NK-92 treated with Interleukin-12 subunit alpha and Interleukin-12 subunit beta, amount 100 ng/mL, for 24 hours (cell line): Measurements from ENCODE around the gene TRAPPC6A.

Experiments used
- DNase-seq: peaks from one replicate; lab custom pipeline; 2025; lab: John Stamatoyannopoulos, UW

The TRAPPC6A gene

DNA sequence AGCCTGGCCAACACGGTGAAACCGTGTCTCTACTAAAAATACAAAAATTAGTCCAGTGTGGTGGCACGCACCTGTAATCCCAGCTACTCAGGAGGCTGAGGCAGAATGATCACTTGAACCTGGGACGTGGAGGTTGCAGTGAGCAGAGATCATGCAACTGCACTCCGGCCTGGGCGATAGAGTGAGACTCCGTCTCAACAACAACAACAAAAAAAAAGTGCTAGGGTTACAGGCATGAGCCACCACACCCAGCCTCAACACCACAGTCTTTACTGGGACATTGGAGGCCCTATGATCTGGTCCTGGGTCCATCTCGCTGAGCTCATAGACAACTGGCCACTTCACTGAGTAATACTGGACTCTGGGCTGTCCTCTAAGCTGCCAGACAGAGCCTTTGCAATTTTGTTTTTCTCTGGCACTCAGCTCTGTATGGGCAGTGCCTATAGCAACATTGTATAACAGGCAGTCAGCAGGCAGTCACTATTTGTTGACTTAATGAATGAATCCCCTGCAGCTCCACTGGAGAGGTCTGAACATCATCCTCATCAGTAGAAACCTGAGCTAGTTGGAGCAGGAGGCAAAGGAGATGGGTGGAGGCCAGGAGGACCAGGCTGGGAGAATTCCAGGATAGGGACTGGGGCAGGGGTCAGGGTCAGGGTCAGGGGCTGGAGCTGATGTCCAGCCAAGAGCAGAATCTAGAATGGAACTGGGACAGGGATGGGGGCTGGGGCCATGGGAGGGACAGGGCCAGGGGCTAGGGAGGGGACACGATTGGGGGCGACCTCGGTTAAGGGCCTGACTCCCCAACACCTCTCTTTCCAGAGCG, 8.7 kb upstream of the TRAPPC6A start:
- DNase-seq: no peak

DNA sequence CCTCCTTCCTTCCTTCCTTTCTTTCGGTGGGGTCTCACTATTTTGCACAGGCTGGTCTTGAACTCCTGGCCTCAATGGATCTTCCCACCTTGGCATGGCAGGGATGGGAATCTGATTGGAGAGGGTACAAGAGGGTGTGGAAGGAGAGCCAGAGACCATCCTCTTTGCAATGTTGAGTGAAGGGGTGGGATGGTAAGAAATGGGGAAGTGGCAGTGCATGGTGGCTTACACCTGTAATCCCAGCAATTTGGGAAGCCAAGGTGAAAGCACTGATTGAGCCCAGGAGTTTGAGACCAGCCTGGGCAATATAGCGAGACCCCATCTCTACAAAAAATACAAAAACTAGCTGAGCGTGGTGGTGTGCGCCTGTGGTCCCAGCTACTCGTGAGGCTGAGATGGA, 6.1 kb upstream of the TRAPPC6A start:
- no peak for DNase-seq

DNA sequence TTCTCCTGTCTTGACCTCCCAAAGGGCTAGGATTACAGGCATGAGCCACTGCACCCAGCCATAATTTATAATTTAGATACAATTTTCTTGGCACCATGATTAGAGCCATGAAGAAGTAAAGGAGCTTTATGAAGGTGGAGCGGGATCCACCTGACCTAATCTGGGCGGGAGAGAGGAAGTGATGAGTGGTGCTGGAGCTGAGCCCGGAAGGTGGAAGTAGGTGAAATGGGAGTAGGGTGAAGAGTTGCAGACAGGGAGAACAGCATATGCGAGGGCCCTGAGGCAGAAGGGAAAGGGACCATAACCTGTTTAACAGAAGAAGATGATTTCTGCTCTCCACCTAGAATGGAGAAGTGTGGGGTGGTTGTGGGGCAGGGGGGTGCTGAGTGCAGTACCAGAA, 4.7 kb upstream of the TRAPPC6A start:
- no peak for DNase-seq

DNA sequence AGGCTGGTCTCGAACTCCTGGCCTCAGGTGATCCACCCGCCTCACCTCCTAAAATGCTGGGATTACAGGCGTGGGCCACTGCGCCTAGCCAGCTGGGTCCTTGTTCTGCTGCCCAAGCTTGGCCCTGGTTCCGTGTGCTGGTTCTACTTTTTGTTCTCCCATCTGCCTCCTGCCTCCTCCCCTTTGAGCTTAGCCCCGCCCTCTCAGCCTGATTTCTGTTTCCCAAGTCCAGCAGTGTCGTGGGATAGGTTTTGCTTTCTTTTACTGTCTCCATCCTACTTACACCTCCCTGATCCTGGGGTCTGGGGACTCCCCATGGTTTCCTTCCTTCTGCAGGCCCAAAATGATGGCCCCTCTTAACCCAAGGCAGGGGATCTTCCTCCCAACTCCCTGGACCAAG, 2.9 kb upstream of the TRAPPC6A start:
- DNase-seq: no peak

DNA sequence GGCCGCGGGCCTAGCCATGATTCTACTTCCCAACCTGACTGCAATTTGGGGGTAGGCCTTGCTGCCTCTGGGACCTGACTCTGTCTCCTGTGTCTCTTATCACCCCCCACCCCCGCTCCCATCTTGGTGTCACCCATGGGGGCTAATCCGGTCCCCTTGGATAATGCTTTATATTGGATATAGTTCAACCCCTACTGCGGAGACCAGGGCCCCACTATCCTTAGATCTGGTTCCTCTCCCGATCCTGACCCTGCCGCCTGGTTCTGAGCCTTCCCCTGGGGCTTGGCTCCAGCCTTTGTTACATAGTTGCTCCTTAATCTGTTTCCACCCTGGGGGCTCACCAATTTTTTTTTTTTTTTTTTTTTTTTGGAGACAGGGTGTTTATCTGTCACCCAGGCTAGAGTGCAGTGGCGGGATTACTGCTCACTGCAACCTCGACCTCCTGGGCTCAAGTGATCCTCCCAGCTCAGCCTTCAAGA, 1.9 kb upstream of the TRAPPC6A start:
- DNase-seq: no peak

DNA sequence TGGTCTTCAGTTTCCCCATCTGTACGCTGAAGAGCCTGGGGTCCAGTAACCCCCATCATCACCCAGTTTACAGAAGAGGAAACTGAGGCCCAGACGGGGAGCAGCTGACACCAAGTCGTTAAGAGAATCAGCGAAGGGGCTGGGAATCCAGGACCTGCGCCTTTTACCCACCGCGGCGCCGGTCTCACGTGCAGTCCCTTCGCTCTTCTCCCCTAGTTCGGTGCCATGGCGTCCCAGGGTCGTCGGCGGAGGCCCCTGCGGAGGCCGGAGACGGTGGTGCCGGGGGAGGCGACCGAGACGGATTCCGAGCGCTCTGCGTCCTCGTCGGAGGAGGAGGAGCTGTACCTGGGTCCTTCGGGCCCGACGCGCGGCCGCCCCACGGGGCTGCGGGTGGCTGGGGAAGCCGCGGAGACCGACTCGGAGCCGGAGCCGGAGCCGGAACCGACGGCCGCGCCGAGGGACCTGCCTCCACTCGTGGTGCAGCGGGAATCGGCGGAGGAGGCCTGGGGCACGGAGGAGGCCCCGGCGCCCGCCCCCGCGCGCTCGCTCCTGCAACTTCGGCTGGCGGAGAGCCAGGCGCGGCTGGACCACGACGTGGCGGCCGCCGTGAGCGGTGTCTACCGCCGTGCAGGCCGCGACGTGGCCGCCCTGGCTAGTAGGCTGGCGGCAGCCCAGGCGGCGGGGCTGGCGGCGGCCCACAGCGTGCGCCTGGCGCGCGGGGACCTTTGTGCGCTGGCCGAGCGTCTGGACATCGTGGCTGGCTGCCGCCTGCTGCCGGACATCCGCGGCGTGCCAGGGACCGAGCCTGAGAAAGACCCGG, 1.2 kb upstream of the TRAPPC6A start:
- DNase-seq: no peak

DNA sequence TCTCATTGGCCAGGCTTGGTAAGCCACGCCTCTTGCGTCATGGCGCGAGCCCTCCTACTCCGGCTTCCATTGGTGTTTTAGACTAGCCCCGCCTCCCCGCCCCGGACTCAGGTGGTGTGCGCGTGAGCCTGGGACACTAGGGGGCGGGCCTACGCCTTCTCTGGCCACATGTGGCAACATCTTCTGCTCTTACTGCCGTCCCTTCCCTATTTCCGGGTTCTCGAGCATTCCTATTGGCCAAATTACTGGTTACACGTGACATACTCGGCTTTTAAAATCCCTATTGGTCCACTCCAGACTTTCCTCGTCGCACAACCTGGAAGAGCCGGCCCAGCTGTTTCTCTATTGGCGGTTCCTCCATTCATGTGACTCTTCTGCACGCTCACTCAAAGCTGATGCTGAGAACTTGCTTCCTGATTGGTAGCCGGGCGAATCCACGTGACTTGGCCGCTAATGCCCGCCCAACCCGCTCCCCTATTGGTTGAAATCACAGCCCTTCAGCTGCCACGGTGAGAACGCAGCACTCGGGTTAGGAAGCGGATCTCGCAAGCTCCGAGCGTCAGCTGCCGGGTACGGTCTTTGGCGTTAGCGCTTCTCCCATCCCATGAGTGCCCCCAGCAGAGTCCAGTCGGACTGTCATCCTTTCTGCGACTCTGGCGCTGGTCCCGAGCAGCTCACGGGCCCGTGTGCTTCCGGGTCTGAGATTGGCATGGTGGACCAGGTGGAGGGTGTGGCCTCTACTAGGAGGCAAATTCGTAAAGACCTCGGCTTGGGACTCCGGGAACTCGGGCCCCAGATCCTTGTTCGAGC, 430 bp upstream of the TRAPPC6A start, which contains the start of gene BLOC1S3:
BLOC1S3 (plus strand) TSS at position 523 of the 810 bp plus-strand sequence. CDS start 513 bp downstream, outside the sequence.
- peak; percentile 99 for DNase-seq

DNA sequence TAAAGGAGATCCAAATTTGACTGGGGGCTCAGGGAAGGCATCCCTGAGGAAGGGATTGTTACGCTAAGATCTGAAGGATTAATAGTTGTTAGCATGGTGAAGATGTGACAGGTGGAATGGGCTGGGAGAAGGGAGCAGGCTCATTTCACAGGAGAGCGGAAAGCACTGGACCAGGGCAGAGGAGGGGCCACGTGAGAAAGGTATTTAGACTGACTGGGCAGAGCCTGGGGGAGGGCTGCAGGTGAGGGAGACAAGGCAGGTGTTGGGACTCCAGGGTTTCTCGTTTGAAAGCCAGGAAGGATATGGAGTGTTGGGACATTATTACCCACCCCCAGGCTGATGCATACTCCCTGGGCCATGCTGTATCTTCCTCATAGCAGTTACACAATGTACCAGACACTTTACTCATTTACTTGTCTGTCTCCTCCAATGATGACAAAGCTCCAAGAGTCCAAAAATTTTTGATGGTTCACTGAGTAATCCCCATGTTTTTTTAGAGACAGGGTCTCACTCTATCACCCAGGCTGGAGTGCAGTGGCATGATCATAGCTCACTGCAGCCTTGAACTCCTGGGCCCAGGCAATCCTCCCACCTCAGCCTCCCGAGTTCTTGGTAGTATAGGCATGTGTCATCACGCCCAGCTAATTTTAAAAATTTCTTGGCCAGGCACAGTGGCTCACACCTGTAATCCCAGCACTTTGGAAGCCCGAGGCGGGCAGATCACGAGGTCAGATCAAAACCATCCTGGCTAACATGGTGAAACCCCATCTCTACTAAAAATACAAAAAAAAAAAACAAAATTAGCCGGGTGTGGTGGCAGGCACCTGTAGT, 2.3 kb downstream of the TRAPPC6A start:
- DNase-seq: no peak

DNA sequence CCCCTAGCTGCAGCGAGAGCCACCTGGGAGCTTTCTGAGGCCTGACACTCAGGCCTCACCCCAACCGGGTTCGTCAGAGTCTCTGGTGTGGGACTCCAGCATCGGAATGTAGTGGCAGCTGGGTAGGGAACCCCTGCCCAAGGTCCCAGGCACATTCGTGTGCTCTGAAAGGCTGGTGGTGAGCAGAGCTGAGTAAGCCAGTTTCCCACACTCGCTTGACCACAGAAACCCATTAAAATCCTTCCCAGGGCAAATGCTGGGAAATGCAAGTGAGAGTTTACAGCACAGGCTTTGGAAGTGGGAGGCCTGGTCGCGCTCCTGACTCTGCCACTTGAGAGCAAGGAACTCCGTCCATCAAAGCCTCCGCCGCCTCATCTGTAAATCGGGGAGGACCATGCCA, 4.2 kb downstream of the TRAPPC6A start:
- DNase-seq: no peak

DNA sequence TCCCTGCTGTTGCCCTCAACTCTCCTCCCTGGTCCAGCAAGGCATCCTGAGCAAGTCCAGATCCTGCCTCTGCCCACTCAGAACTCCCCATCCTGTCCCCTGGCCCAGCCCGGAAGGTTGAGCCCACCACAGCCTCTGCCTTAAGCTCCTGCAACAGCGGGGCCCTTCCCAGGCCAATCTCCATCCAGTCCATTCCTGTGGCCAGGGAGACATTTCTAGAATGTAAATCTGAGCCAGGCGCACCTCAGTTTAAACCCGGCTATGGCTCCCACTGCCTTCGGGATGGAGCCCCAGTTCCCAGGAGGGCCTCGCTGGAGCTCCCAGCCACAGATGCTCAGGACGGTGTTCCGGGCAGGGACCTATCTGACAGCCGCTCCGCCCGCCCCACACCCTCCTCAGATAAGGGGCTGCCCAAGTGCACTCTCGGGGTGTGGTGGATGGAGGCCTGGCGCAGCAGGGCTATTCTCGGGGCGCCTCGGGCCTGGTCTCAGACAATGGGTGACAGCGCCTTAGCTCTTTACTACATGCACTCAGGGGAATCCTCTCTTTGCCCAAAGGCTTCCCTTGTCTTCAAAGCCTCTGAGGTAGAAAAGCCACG, 5.3 kb downstream of the TRAPPC6A start:
- DNase-seq: no peak

DNA sequence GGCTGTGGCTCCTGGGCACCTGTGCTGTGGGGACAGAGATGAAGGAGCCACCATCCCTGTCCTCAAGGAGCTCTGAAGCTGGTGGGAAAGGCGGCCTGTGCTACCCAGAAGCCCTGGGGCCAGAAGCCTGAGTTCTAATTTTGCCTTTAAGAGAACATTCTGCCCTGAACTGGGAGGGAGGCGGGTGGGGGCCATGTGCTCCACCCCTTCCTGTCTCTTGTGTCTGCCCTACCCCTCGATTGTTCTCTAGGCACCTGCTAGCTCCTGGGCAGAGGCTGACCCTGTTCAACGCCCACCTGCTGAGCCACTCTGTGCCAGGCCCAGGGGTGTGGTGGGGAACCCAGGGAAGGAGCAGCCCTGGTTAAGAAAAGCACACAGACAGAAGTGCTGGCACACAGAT, 5.9 kb downstream of the TRAPPC6A start:
- DNase-seq: no peak

DNA sequence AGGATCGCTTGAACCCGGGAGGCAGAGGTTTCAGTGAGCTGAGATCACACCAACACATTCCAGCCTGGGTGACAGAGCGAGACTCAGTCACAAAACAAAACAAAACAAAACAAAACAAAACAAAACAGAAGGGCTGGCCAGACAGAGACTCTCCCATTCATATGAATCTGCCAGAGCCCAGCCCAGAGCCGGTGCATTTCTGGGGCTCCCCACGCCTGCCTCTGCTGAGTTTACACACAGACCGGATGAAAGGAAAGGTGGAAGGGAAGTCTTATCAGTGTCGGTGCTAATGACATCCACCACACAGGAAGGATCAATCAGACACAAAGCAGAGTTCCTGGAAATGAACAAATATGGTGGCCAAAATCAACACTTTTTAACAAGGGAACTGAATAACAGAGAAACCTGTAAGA, 6.8 kb downstream of the TRAPPC6A start:
- no peak for DNase-seq

DNA sequence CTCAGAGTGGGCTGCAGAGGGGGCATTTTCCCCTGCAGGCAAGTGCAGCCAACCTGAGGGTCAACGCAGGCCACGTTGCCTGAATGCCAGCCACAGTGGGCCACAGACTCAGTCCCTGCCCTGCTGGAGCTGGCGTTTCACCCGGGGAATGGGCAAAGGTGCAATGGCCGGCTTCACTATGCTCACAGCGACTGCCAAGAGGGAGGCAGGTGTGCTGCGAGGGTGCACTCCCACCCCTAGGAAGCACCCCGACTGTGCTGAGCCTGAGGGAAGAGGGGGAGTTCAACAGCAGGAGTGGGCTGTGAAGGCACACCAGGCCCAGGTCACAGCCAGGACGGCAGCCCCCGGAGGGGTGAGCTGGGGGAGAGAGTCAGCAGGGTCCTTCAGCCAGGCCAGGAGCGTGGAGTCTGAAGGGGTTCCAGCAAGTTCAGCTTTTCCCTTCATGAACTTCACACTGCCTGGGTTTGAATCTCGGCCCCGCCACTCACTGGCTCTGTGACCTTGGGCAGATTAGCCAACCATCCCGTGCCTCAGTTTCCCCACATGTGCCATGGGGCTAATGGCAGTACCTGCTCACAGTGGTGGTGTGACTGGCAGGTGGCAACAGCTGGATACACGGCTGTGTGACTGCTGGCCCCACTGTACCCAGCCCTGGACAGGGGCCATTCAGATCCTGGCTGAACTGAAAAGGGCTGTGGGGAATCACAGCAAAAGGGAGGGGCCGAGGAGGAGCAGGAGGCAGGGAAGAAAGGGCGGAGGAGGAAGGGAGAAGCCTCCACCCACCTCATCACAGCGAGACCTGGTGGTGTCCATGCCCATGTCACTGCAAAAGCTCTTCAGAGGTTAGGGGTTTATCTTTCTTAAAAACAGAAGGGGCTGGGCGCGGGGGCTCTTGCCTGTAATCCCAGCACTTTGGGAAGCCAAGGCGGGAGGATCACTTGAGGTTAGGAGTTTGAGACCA, 7.6 kb downstream of the TRAPPC6A start:
- DNase-seq: no peak

DNA sequence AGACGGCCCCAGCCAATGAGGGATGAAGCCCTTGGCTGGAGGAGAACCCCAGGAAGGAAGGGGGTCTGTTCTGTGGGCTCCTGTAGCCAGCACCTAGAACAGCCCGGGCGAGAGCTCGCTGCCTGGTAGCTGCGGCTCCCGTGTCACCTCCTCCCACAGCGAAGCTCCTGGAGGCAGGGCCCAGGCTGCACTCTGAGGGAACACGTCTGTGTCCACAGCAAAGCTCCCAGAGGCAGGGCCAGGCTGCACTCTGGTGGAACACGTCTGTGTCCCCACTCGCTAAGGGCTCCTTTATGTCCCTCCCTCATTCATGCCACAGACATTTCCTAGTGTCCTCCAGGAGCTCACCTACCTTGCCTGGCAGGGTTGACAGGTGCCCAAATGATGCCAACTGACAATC, 8.4 kb downstream of the TRAPPC6A start:
- DNase-seq: no peak

DNA sequence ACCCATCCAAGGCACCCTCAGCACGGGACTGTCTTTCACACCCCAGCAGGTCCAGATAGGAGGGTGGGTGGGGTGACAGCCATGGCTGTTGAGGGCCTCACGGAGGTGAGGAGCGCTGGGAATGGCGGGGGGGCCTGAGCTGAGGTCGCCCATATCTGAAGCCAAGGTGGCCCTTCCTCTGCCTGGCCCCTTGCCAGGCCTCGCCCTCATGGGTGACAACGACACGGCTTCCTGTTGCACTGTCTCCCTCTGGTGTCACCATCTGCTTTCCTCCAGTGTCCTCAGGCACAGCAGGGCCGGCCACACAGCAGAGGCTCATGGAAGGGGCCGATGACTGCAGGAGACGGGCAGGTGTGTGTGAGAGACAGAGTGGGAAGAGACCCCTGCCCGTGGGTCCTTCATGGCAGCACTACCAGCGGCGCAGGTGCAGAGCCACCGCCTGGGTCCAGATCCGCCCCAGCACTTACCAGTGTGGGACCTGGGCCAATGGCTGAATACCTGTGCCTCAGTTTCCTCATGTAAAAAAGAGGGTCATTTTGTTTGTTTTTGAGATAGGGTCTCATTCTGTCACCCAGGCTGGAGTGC, 9.2 kb downstream of the TRAPPC6A start:
- no peak for DNase-seq

DNA sequence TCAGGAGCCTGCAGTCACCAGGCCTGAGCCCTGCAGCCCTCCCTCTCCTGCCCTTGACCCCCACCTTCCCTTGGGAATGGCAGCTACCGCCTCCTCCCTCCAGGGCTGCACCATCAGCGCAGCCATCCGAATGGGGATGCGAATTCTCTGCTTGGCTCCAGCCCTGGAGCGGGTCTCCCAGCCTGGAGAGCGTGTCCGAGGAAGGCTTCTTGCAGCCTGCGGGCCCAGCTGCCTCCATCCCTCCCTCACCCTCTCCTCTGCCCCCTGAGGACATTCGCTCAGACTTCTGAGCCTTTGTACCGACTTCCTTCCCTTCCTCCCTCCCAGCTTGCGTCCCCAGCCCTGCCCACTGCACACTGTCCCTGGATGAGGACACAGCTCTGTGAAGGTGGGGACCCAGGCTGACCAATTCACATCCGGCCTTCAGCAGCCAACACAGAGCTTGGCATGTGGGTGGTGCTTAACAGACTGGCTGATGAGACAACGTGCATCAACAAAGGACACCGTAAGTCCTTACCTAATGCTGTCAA, 11.2 kb downstream of the TRAPPC6A start:
- no peak for DNase-seq

DNA sequence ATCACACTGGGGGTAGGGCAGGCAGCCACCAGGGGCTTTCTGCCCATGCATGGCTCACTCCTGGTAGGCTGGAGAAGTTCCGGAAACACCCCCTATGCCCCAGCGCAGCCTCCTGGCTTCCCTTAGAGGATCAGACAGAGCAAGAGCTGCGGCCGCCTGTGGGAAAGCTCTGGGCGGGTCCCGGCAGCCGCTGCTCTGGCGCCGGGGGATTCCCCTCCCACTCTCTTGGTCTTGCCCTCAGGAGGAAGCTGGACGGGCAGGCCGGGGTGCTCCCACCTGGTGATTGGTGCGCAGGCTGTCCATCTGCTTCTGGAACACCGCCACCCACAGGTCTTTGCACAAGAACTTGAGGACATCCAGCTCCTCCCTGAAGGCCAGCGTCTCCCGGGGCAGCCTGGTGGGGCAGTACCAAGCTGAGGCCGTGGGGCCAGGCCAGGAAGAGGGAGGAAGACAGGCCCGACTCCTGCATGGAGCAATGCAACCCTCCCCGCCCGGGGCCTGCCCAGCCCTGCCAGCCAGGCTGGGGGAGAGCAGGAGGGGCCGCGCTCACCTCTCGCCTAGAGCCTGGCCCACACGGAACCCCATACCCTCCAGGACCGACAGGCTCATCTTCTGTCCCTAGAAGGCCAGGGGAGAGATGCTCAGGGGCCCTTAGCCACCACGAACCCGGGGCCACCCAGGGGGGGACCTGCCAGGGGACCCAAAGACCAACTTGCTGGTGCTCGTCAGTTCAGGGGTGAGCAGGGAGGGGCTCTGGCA, 13.3 kb downstream of the TRAPPC6A start:
- DNase-seq: no peak

DNA sequence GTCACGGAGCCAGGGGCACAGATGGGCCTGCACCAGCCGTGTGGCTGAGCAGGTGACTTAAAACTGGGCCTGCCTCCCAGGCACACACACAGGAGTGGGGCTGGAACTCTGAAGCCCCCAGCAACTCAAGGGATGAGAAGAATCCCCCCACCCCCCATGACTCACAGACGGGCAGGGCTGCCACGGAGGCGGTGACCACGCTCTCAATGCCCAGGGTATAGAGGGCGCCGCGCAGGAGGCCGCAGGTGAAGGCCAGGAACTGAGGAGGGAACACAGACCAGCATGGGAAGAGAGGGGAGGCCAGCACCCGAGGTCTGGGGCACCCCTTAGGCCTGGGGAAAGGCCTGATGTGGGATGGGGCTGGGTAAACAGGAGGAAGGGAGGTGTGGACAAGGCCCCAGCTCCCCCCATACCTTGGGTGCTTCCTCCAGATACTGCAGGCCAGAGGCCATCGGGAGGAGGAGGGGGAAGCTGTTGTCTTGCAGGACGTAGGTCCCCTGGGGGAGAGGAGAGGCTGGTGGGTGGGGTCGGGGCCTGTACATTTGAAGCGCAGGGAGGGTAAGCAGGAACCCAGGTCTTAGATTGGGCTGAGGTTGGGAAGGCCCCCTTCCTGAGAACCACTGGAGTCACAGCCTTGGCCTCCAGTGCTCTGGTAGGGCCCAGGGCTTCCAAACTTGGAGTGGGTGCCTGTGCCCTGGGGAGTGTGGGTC, 14.1 kb downstream of the TRAPPC6A start:
- no peak for DNase-seq
